Liver (tissue), 9 donors: ENCODE measurements around the gene NLRP5. TPM values are rescaled to one million over a fixed set of nuclear protein-coding genes. Genes with fewer than 3 reads are reported as not detected.

Source experiments
- DNase-seq: peaks from one replicate; pipeline ENCODE4 v3.0.0-alpha.2; 2017; ENCODE audit warnings: low spot score
- H3K27ac ChIP-seq, 2 donors: one replicate each; pipeline ENCODE4 v1.7.0; 2013; ENCODE audit warnings: inconsistent platforms in 2 of 2, low read length in 2 of 2, control low read depth in 1 of 2, low read depth in 1 of 2, mild to moderate bottlenecking in 1 of 2
- H3K27me3 ChIP-seq, 4 donors: one replicate each; pipeline versions ENCODE4 v1.6.1 to v1.7.0; 2013; ENCODE audit warnings: low read length in 3 of 4, inconsistent platforms in 1 of 4, mild to moderate bottlenecking in 1 of 4, moderate library complexity in 1 of 4; ENCODE audit not compliant: control insufficient read depth in 4 of 4, insufficient read depth in 4 of 4
- H3K36me3 ChIP-seq, 4 donors: one replicate each; pipeline versions ENCODE4 v1.6.1 to v1.7.0; 2013; ENCODE audit warnings: low read length in 3 of 4, mild to moderate bottlenecking in 3 of 4, low read depth in 1 of 4, moderate library complexity in 1 of 4; ENCODE audit not compliant: control insufficient read depth in 4 of 4, insufficient read depth in 3 of 4
- H3K4me1 ChIP-seq, 4 donors: one replicate each; pipeline versions ENCODE4 v1.6.1 to v1.7.0; 2013; ENCODE audit warnings: low read length in 3 of 4, mild to moderate bottlenecking in 3 of 4, moderate library complexity in 1 of 4; ENCODE audit not compliant: control insufficient read depth in 4 of 4, insufficient read depth in 4 of 4
- H3K4me3 ChIP-seq, 3 donors: one replicate each; pipeline versions ENCODE4 v1.6.1 to v1.7.0; 2013; ENCODE audit warnings: low read length in 3 of 3, control low read depth in 1 of 3, low read depth in 1 of 3, mild to moderate bottlenecking in 1 of 3
- H3K9ac ChIP-seq, 2 donors: one replicate each; pipeline ENCODE4 v1.7.0; 2013; ENCODE audit warnings: low read length in 2 of 2, mild to moderate bottlenecking in 2 of 2, moderate library complexity in 2 of 2, control low read depth in 1 of 2, low read depth in 1 of 2
- H3K9me3 ChIP-seq, 4 donors: one replicate each; pipeline versions ENCODE4 v1.6.1 to v1.7.0; 2013; ENCODE audit warnings: low read length in 3 of 4; ENCODE audit not compliant: control insufficient read depth in 4 of 4
- EGR1 ChIP-seq, 2 donors: IDR thresholded peaks; 2 replicates each; pipeline ENCODE4 v1.6.1; 2016 to 2018; ENCODE audit warnings: antibody characterized with exemption in 2 of 2, low read depth in 2 of 2
- FOXA1 ChIP-seq: IDR thresholded peaks from 2 replicates; pipeline ENCODE4 v1.6.1; 2016; ENCODE audit warnings: antibody characterized with exemption
- FOXA2 ChIP-seq: IDR thresholded peaks from 2 replicates; pipeline ENCODE4 v1.6.1; 2016; ENCODE audit warnings: antibody characterized with exemption
- GABPA ChIP-seq, 2 donors: IDR thresholded peaks in 1 of 2; conservative IDR thresholded peaks in 1 of 2; 2 replicates each; pipeline ENCODE4 v1.6.1; 2016; ENCODE audit warnings: antibody characterized with exemption in 2 of 2, mild to moderate bottlenecking in 1 of 2, moderate library complexity in 1 of 2
- HNF4A ChIP-seq, 2 donors: conservative IDR thresholded peaks; 2 replicates each; pipeline ENCODE4 v1.6.1; 2016; ENCODE audit warnings: antibody characterized with exemption in 2 of 2, mild to moderate bottlenecking in 2 of 2
- HNF4G ChIP-seq: IDR thresholded peaks from 2 replicates; pipeline ENCODE4 v1.6.1; 2016; ENCODE audit warnings: antibody characterized with exemption
- JUND ChIP-seq, 2 donors: IDR thresholded peaks; 2 replicates each; pipeline ENCODE4 v1.6.1; 2016; ENCODE audit warnings: antibody characterized with exemption in 2 of 2
- NR2F2 ChIP-seq: IDR thresholded peaks from 2 replicates; pipeline ENCODE4 v1.6.1; 2016; ENCODE audit warnings: antibody characterized with exemption
- RAD21 ChIP-seq, 2 donors: IDR thresholded peaks; 2 replicates each; pipeline ENCODE4 v1.6.1; 2016; ENCODE audit warnings: antibody characterized with exemption in 2 of 2, mild to moderate bottlenecking in 2 of 2
- RXRA ChIP-seq, 2 donors: IDR thresholded peaks; 2 replicates each; pipeline ENCODE4 v1.6.1; 2017 to 2018; ENCODE audit warnings: antibody characterized with exemption in 2 of 2, mild to moderate bottlenecking in 1 of 2
- SP1 ChIP-seq: IDR thresholded peaks from 2 replicates; pipeline ENCODE4 v1.6.1; 2018; ENCODE audit warnings: antibody characterized with exemption, mild to moderate bottlenecking
- TAF1 ChIP-seq: conservative IDR thresholded peaks from 2 replicates; pipeline ENCODE4 v1.6.1; 2016; ENCODE audit warnings: antibody characterized with exemption, mild to moderate bottlenecking
- YY1 ChIP-seq: IDR thresholded peaks from 2 replicates; pipeline ENCODE4 v1.6.1; 2016; ENCODE audit warnings: antibody characterized with exemption, mild to moderate bottlenecking
- WGBS: extraction: QIAGEN DNeasy Blood & Tissue Kit; methylation state at CpG from one replicate; pipeline ENCODE4 v1.1.7; 2013; 5-methylcytosine and 5-hydroxymethylcytosine counted together
- polyA plus RNA-seq, 2 donors: library from polyadenylated mRNA; stranded (reverse) in 1 of 2; unstranded in 1 of 2; fragments of 200-250 nt in 1 of 2; fragments of >200 nt in 1 of 2; fragmentation: Nextera tagmentation in 1 of 2; extraction: Ambion mirVana in 1 of 2; gene quantifications; one replicate each; pipeline versions ENCODE4 v1.2.1 to v1.2.3, GENCODE V29; 2013 to 2015
- total RNA-seq, 2 donors: library from RNA; depleted of rRNA; stranded (reverse); fragments of >200 nt; gene quantifications; one replicate each; pipeline ENCODE4 v1.2.3, GENCODE V29; 2014
- TF ChIP-seq, protein P1 (sequence below): IDR thresholded peaks from 2 replicates; pipeline ENCODE4 v1.6.1; 2016; ENCODE audit warnings: antibody characterized with exemption
- TF ChIP-seq, protein P2 (sequence below): IDR thresholded peaks from 2 replicates; pipeline ENCODE4 v1.6.1; 2016; ENCODE audit warnings: antibody characterized with exemption
- TF ChIP-seq, protein P3 (sequence below): IDR thresholded peaks from 2 replicates; pipeline ENCODE4 v1.6.1; 2016; ENCODE audit warnings: antibody characterized with exemption, mild to moderate bottlenecking
- TF ChIP-seq, protein P4 (sequence below): IDR thresholded peaks from 2 replicates; pipeline ENCODE4 v1.6.1; 2016; ENCODE audit warnings: antibody characterized with exemption
- TF ChIP-seq, protein P5 (sequence below): fragments of 150-350 bp; IDR thresholded peaks from 2 replicates; pipeline ENCODE4 v1.5.1; 2017; ENCODE audit warnings: improper control_type of control experiment, low read depth, low read length; ENCODE audit not compliant: missing input control
- donor health status: healthy.
- donor health status: healthy.
- donor health status: healthy.
- donor health status: healthy.
- donor health status: healthy.

The NLRP5 gene
- total and polyA plus RNA-seq, 4 donors = not detected

DNA sequence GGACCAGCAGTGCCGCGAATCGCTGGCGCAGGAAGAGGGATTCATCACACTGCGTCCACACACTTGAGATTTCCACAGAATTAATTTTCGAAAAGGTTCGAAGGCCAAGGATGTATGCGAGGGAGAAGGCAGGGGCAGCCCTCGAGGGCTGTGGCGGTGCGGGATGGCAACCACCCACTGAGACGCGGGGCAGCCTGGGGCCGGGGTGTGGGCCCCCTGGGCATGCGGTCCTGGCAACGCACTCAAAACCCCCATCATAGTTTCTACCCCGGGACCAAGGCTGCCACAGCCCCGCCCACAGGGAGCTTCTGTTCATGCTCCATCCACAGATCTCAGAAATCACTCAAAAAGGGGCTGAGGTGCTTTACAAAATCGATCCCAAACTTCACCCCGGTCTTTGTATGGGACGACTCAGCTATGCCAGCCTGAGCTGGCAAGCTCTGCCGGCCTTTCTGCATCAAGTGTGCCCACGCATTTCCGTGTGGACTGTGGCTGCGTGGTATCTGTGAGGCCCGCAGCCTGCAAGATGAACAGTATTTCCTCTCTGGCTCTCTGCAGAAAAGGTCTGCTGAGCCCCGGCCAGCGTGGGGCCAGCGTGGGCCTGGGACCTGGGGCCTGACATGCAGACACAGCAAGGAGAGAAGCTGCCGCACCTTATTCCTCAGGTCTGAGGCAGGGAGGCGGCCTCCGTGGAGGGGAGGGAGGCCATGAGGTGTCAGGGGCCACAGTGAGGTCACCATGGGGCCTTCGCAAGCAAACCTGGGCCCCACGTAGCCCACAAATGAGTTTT, 115.4 kb downstream of the NLRP5 start:
- Histone ChIP-seq H3K27me3 (no peaks in the 10 kb centered on the region), H3K4me1 (peaks cover 14 to 24% (median 22%) of the 10 kb centered on the region in 4 donors), H3K9me3 (no peaks in the 10 kb centered on the region), H3K36me3 (peaks cover 8 to 34% (median 17%) of the 10 kb centered on the region in 4 donors), H3K9ac (no peak overlapping the region), H3K27ac (no peak overlapping the region), H3K4me3 (no peak overlapping the region)
- WGBS = 91% methylated on average over 34 of the region's 34 CpGs
- TF ChIP-seq, protein P1, sequence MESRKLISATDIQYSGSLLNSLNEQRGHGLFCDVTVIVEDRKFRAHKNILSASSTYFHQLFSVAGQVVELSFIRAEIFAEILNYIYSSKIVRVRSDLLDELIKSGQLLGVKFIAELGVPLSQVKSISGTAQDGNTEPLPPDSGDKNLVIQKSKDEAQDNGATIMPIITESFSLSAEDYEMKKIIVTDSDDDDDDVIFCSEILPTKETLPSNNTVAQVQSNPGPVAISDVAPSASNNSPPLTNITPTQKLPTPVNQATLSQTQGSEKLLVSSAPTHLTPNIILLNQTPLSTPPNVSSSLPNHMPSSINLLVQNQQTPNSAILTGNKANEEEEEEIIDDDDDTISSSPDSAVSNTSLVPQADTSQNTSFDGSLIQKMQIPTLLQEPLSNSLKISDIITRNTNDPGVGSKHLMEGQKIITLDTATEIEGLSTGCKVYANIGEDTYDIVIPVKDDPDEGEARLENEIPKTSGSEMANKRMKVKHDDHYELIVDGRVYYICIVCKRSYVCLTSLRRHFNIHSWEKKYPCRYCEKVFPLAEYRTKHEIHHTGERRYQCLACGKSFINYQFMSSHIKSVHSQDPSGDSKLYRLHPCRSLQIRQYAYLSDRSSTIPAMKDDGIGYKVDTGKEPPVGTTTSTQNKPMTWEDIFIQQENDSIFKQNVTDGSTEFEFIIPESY = no peak
- TF ChIP-seq, protein P2, sequence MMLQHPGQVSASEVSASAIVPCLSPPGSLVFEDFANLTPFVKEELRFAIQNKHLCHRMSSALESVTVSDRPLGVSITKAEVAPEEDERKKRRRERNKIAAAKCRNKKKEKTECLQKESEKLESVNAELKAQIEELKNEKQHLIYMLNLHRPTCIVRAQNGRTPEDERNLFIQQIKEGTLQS = no peak
- TF ChIP-seq FOXA1 (no peak), YY1 (no peak), HNF4A (conservative IDR thresholded peaks at IDR 0.05) (no peak), SP1 (no peak), RAD21 (IDR thresholded peaks at IDR 0.05) (no peak), TAF1 (no peak), EGR1 (IDR thresholded peaks at IDR 0.05; ENCODE audit: low read depth in 2 of 2) (no peak), JUND (IDR thresholded peaks at IDR 0.05) (no peak), HNF4G (no peak), NR2F2 (no peak), FOXA2 (no peak), RXRA (IDR thresholded peaks at IDR 0.05) (no peak), GABPA (IDR thresholded peaks at IDR 0.05 in 1 of 2, conservative IDR thresholded peaks at IDR 0.05 in 1 of 2) (no peak)
- TF ChIP-seq, protein P3, sequence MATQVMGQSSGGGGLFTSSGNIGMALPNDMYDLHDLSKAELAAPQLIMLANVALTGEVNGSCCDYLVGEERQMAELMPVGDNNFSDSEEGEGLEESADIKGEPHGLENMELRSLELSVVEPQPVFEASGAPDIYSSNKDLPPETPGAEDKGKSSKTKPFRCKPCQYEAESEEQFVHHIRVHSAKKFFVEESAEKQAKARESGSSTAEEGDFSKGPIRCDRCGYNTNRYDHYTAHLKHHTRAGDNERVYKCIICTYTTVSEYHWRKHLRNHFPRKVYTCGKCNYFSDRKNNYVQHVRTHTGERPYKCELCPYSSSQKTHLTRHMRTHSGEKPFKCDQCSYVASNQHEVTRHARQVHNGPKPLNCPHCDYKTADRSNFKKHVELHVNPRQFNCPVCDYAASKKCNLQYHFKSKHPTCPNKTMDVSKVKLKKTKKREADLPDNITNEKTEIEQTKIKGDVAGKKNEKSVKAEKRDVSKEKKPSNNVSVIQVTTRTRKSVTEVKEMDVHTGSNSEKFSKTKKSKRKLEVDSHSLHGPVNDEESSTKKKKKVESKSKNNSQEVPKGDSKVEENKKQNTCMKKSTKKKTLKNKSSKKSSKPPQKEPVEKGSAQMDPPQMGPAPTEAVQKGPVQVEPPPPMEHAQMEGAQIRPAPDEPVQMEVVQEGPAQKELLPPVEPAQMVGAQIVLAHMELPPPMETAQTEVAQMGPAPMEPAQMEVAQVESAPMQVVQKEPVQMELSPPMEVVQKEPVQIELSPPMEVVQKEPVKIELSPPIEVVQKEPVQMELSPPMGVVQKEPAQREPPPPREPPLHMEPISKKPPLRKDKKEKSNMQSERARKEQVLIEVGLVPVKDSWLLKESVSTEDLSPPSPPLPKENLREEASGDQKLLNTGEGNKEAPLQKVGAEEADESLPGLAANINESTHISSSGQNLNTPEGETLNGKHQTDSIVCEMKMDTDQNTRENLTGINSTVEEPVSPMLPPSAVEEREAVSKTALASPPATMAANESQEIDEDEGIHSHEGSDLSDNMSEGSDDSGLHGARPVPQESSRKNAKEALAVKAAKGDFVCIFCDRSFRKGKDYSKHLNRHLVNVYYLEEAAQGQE = no peak
- TF ChIP-seq, protein P4, sequence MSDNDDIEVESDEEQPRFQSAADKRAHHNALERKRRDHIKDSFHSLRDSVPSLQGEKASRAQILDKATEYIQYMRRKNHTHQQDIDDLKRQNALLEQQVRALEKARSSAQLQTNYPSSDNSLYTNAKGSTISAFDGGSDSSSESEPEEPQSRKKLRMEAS = no peak
- TF ChIP-seq, protein P5, sequence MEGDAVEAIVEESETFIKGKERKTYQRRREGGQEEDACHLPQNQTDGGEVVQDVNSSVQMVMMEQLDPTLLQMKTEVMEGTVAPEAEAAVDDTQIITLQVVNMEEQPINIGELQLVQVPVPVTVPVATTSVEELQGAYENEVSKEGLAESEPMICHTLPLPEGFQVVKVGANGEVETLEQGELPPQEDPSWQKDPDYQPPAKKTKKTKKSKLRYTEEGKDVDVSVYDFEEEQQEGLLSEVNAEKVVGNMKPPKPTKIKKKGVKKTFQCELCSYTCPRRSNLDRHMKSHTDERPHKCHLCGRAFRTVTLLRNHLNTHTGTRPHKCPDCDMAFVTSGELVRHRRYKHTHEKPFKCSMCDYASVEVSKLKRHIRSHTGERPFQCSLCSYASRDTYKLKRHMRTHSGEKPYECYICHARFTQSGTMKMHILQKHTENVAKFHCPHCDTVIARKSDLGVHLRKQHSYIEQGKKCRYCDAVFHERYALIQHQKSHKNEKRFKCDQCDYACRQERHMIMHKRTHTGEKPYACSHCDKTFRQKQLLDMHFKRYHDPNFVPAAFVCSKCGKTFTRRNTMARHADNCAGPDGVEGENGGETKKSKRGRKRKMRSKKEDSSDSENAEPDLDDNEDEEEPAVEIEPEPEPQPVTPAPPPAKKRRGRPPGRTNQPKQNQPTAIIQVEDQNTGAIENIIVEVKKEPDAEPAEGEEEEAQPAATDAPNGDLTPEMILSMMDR = no peak
- DNase-seq = no peak
